Measurements from ENCODE around the gene UCK1.

DNA sequence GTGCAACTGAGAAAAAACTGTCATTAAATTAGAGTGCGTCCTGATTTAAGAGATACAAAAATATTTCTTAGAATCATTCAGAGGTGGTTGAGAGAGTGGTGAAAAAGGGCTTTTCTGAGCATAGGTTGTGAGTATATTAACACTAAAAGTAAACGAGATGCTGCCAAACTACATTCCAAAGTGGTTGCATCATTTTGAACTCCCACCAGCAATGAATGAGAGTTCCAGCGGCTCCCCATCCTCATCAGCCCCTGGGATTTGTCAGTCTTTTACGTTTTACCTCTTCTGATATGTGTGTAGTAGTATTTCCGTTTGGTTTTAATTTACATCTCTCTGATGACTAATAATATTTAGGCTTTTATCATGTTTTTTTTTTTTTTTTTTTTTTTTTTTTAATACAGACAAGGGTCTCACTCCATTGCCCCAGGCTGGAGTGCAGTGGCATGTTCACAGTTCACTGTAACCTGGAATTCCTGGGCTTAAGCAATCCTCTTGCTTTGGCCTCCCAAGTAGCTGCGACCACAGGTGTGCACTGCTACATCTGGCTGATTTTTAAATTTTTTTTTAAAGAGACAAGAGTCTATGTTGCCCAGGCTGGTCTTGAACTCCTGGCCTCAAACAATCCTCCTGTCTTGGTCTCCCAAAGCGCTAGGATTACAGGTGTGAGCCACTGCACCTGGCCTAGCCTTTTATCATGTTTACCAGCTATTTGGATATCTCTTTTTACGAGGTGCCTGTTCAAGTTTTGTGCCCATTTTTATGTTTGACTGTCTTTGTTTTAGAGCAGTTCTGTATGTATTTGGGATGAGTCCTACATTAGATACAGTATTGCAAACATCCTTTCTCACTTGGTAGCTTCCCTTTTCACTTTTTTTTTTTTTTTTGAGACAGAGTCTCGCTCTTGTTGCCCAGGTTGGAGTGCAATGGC is 31.2 kb upstream of the UCK1 start:
- TF ChIP-seq YY1 (IDR thresholded peaks at IDR 0.05; ENCODE audit: insufficient read depth, insufficient read length), result no peak
- no peak for TF ChIP-seq ZNF274 (IDR thresholded peaks at IDR 0.05; ENCODE audit: low read depth, low read length)

All from NT2/D1 (cell line).